ENCODE results near the gene HSPA9.

DNA sequence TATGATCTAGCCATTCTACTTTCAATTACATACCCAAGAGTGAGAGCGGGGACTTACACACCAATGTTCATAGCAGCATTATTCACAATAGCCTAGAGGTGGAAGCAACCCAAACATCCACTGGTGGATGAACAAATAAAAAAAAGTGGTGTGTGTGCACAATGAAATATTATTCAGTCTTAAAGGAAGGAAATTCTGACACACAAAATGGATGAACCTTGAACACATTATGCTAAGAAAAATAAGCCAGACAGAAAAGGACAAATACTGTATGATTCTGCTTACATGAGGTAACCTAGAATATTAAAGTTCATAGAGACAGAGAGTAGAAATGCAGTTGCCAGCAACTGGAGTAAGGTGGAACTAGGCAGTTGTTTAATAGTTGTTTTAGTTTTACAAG, 54.2 kb downstream of the HSPA9 start:
- no peak for TF ChIP-seq TP53 (CRISPR knock-in tag; IDR thresholded peaks at IDR 0.05)
- TF ChIP-seq MAFK (IDR thresholded peaks at IDR 0.05; ENCODE audit: partially characterized antibody): no peak
- TF ChIP-seq, protein P1, sequence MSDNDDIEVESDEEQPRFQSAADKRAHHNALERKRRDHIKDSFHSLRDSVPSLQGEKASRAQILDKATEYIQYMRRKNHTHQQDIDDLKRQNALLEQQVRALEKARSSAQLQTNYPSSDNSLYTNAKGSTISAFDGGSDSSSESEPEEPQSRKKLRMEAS (IDR thresholded peaks at IDR 0.05): no peak
- TF ChIP-seq RAD21 (conservative IDR thresholded peaks at IDR 0.05 in 1 of 2, IDR thresholded peaks at IDR 0.05 in 1 of 2): no peak
- TF ChIP-seq POLR2A (IDR thresholded peaks at IDR 0.05; ENCODE audit: low read length): no peak
- no peak for TF ChIP-seq HEYL (CRISPR knock-in tag; IDR thresholded peaks at IDR 0.05)
- TF ChIP-seq ZFP36 (IDR thresholded peaks at IDR 0.05; ENCODE audit: borderline replicate concordance, partially characterized antibody): no peak
- TF ChIP-seq RCOR1 (IDR thresholded peaks at IDR 0.05; ENCODE audit: low read depth, low read length): no peak
- TF ChIP-seq, protein P2, sequence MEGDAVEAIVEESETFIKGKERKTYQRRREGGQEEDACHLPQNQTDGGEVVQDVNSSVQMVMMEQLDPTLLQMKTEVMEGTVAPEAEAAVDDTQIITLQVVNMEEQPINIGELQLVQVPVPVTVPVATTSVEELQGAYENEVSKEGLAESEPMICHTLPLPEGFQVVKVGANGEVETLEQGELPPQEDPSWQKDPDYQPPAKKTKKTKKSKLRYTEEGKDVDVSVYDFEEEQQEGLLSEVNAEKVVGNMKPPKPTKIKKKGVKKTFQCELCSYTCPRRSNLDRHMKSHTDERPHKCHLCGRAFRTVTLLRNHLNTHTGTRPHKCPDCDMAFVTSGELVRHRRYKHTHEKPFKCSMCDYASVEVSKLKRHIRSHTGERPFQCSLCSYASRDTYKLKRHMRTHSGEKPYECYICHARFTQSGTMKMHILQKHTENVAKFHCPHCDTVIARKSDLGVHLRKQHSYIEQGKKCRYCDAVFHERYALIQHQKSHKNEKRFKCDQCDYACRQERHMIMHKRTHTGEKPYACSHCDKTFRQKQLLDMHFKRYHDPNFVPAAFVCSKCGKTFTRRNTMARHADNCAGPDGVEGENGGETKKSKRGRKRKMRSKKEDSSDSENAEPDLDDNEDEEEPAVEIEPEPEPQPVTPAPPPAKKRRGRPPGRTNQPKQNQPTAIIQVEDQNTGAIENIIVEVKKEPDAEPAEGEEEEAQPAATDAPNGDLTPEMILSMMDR (IDR thresholded peaks at IDR 0.05): no peak
- TF ChIP-seq, protein P3, sequence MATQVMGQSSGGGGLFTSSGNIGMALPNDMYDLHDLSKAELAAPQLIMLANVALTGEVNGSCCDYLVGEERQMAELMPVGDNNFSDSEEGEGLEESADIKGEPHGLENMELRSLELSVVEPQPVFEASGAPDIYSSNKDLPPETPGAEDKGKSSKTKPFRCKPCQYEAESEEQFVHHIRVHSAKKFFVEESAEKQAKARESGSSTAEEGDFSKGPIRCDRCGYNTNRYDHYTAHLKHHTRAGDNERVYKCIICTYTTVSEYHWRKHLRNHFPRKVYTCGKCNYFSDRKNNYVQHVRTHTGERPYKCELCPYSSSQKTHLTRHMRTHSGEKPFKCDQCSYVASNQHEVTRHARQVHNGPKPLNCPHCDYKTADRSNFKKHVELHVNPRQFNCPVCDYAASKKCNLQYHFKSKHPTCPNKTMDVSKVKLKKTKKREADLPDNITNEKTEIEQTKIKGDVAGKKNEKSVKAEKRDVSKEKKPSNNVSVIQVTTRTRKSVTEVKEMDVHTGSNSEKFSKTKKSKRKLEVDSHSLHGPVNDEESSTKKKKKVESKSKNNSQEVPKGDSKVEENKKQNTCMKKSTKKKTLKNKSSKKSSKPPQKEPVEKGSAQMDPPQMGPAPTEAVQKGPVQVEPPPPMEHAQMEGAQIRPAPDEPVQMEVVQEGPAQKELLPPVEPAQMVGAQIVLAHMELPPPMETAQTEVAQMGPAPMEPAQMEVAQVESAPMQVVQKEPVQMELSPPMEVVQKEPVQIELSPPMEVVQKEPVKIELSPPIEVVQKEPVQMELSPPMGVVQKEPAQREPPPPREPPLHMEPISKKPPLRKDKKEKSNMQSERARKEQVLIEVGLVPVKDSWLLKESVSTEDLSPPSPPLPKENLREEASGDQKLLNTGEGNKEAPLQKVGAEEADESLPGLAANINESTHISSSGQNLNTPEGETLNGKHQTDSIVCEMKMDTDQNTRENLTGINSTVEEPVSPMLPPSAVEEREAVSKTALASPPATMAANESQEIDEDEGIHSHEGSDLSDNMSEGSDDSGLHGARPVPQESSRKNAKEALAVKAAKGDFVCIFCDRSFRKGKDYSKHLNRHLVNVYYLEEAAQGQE (IDR thresholded peaks at IDR 0.05): no peak
